ACHN (cell line): ENCODE measurements around the gene ABCC1.

ENCODE experiments used
- DNase-seq: peaks from one replicate; pipeline ENCODE4 v3.0.0-alpha.2; 2015
- in situ Hi-C: cut with HindIII; loops from 2 replicates; pipeline ENCODE4 v1.10.0; 2017; ENCODE audit warnings: low sequenced_read_pairs, low pct_ligation_motif_present, low pct_unique_long_range_greater_than_20kb

The ABCC1 gene

GRCh38 chr16:16059160-16059559 is 109.7 kb downstream of the ABCC1 start:
- no peak for DNase-seq
- in situ Hi-C loops = no loop called here

DNA sequence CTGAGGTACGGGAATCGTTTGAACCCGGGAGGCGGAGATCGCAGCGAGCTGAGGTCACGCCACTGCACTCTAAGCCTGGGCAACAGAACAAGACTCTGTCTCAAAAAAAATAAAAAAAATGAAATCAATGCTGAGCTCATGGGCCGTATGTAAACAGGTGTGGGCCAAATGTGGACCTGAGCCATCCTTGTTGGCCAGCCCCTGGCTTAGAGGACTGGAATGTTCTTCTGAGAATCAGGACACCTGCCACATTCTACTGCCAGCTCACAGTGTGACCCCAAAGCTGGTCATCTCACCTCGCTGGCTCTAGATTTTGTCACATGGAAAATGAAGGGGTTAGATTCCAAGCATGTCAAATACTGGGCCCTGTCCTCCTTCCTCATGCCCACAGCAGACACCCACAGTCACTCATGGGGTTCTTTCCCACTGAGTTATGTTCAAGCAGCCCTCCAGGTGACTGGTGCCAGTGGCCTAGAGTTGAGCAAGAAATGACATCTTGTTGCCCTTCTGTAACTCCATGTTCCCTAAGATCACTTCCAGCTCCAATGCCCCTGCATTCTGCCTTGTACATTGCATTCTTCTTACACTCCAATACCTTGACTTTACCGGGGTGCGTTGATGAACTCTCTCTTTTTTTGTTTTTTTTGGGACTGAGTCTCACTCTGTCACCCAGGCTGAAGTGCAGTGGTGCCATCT is 110.6 kb downstream of the ABCC1 start:
- DNase-seq = no peak
- in situ Hi-C loops = no loop called here

GRCh38 chr16:16062023-16062937 is 112.9 kb downstream of the ABCC1 start:
- in situ Hi-C loops = no loop called here
- DNase-seq = no peak

GRCh38 chr16:16063683-16064082 is 114.3 kb downstream of the ABCC1 start:
- no peak for DNase-seq
- in situ Hi-C loops = no loop called here

DNA sequence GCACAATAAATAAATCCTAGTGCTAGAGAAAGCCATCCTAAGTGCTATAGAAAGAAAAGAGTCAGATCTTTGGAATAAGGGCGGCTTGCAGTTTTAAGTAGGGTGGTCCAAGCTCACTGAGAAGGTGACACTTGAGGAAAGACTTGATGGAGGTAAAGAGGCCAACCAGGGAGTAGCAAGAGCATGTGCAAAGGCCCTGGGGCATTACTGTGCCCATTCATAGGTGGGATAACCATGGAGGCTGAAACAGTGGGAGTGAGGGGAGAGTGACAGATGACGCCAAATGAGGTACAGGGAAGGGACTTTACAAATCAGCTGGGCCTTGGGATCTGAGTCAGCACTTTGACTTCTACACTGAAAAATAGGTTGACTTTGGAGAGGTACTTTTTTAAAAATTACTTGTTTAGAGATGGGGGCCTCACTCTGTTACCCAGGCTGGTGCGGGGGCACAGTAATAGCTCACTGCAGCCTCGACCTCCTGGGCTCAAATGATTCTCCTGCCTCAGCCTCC is 115.5 kb downstream of the ABCC1 start:
- no peak for DNase-seq
- in situ Hi-C loops = no loop called here

GRCh38 chr16:16067127-16067526 is 117.7 kb downstream of the ABCC1 start:
- in situ Hi-C loops = no loop called here
- DNase-seq = no peak

DNA sequence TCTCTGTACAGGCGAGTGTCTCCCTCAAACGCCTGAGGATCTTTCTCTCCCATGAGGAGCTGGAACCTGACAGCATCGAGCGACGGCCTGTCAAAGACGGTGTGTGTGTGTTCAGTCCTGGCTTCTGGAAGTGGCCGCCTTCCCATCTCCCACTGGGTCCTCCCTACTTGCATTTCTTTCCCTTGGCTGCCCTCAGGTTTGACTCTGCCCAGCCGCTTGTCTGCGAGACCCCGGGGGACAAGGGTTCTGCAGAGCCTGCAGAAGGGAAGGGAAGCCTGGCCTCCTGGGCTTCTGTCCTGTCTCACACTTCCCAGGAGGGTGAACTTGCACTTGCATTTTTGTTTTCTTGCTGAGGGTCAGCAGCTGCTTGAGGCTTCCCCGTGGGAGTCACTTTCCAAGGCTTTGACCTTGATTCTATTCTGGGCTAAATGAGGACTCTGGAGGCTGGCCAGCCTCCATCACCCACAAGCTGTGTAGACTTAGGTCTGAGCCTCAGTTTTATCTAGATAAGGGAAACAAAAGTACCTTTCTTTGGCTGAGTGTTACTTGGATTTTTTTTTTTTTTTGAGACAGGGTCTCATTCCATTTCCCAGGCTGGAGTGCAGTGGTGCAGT is 122.3 kb downstream of the ABCC1 start:
- DNase-seq = no peak
- in situ Hi-C loops = no loop called here

DNA sequence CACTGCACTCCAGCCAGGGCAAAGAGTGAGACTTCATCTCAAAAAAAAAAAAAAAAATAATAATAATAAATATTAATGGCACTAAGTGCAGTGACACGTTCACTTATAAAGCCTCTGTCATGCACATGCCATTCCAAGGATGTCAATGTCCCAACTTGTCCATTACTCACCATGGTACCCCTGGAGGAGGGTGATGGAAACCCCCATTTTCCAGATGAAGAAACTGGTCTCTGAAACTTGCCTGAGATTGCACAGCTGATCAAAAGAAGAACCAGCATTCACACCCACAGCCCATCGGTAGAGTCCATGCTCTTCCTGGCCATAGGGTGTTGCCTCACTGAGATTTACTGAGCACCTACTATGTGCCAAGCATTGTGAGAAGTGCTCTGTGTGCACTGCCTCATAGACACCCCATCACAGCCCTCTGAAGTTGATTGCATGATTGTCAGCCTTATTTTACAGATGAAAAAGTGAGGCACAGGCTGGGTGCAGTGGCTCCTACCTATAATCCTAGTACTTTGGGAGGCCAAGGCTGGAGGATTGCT is 123.7 kb downstream of the ABCC1 start:
- DNase-seq = no peak
- in situ Hi-C loops = no loop called here

GRCh38 chr16:16073891-16074881 is 124.8 kb downstream of the ABCC1 start:
- DNase-seq = peak; percentile 99
- in situ Hi-C loops = no loop called here

DNA sequence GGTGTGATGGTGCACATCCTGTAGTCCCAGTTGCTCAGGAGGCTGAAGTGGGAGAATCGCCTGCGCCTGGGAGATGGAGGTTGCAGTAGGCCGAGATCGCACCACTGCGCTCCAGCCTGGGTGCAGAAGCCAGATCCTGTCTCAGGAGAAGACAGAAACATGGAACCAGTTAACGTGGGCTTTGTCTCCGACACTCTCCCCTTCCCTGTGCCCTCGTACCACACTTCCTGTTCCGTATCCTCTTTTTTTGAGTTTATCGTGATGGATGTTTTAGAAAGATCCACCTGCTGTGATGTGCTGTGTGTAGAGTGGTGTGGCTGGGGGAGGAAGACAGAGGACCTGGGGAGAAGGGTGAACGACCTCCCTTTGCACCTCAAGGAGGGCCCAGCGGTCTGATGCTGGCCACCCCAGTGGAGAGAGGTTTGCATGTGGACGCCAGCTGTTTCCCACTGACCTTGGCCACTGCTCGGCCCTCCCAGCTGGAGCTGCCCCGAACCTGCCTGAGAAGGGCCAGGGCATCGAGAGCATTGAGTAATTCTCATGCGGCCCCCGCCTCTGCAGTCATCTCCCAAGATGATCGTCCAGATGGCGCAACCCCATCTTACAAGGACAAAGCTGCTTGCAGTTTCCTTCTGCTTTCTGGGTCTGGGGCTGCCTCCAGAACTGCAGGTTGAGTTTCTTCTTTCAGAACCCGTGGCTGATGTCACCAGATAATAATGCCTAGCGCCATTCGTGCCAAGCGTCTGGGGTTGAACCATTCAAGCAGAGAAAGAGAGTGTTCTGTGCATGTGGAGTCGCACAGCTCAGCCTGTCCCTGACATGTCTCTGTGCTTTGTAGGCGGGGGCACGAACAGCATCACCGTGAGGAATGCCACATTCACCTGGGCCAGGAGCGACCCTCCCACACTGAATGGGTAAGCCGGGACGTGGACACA is 126.3 kb downstream of the ABCC1 start:
- DNase-seq = no peak
- in situ Hi-C loops = no loop called here

DNA sequence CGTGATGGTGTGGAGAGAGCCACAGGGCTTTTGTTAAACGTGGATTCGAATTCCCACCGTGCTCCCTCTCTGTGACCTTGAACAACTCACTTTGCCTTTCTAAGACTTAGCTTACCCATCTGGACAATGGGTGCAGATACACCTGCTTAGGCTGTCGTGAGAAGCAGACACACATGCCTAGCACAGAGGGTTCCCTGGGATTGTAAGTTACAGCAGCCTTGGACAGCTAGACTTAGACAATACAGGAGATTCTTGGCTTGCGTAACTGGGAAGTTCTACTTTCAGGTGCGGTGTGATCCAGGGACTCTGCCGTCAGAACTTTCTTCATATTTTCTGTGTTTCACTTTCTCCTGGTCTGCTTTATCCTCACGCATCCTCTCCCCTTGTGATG is 127.0 kb downstream of the ABCC1 start:
- DNase-seq = no peak
- in situ Hi-C loops = no loop called here

- in situ Hi-C loops = no loop called here
- DNase-seq = no peak
Observed at GRCh38 chr16:16080465-16081065, 131.1 kb downstream of the ABCC1 start.

DNA sequence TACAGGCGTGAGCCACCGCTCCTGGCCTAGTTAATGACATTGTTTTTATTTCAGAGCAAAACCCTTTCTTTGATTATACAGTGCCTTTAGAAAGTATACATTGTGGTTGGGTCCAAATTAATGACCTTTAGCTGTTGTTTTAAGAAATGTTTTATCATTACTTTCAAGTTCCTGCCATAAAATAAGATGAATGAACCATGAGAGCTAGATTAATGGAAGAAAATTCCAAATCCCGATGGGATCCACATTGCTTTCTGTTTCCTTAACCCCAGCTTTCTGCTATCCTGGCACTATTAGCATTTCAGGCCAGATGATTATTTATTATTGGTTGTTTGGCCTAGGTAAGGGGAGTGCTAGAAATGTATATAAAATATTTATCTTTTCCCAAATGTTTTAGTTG is 131.7 kb downstream of the ABCC1 start:
- in situ Hi-C loops = no loop called here
- DNase-seq = no peak

DNA sequence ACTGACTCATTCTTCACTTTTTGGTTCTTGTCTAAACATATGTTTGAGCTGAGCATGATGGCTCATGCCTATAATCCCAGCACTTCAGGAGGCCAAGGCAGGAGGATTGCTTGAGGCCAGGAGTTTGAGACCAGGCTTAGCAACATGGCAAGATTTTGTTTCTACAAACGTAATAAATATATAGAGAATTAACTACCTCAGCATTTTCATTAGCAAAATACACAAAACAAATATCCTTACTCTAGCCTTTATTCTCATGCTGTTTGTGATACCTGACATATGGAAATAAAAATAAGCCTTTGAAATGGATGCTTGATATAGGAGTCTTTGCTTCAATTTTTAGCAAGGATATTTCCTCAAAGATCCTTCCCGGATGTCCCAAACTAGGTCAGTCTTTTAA is 132.8 kb downstream of the ABCC1 start:
- DNase-seq = no peak
- in situ Hi-C loops = no loop called here

DNA sequence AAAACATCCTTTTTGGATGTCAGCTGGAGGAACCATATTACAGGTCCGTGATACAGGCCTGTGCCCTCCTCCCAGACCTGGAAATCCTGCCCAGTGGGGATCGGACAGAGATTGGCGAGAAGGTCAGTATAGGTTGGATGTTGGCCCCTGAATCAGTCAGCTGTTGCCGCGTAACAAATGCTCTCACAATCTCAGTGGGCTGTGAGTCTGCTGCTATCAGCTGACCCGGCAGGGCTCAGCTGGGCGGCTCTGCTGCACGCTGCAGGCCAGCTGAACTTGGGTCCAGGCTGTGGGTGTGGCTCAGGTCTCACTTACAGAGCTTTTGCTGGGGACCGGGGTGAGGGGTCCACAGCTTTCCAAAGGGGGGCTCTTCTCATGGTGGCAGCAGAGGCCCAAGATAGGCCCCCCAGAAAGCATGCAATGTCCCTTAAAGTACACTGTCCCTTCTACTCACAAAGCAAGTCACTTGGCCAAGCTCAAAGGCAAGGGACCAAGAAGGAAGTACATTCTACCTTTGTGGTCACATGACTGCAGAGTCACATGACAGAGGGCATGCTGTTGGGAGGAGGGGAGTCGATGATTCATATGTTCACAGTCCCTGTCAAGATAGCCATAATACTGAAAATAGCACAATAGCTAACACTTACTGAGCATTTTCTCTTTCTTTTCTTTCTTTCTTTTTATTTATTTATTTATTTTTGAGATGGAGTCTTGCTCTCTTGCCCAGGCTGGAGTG is 134.2 kb downstream of the ABCC1 start:
- DNase-seq = peak; percentile 63
- in situ Hi-C loops = no loop called here

DNA sequence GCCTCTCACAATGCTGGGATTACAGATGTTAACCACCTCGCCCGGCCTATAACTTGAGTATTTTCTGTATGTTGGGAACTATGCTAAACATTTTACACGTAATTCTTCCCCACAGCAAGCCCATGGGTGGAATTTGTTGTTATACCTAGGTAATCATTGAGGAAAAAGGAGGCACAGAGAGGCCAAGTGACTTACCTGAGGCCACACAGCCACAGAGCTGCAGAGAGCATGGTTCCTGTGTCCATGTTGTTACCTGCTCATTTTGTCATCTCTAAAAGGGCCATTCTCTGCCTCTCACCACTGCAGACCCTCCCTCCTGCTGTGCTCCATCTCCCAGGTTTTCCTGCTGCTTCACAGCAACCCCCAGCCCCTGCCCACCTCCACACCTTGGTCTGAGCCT is 135.5 kb downstream of the ABCC1 start:
- in situ Hi-C loops = no loop called here
- DNase-seq = no peak
